IPS-NIHi7 (cell line): ENCODE measurements around the gene COG6.
A peak's percentile ranks its signal among the peaks of the same experiment; 100 is the strongest.

Experiments
- DNase-seq: peaks from one replicate; pipeline ENCODE4 v3.0.0; 2012; ENCODE audit warnings: mixed read lengths; ENCODE audit errors: extremely low spot score

Gene COG6

GRCh38 chr13:39655569-39656324 lies at the start of gene COG6:
TSS of gene COG6 (plus strand) at chr13:39655662. CDS start at chr13:39655727, 65 bp downstream.
- peak; percentile 94 for DNase-seq

GRCh38 chr13:39605677-39606320 lies 49.7 kb upstream of the COG6 start:
- DNase-seq, result no peak

- no peak for DNase-seq
Measured at GRCh38 chr13:39607876-39608275, 47.6 kb upstream of the COG6 start.

- peak; percentile 39 for DNase-seq
Measured at GRCh38 chr13:39612023-39612637, 43.3 kb upstream of the COG6 start.

GRCh38 chr13:39616087-39616694 lies 39.3 kb upstream of the COG6 start:
- peak; percentile 86 for DNase-seq

- DNase-seq, result no peak
Measured at GRCh38 chr13:39618561-39618960, 36.9 kb upstream of the COG6 start.

GRCh38 chr13:39623466-39623865 lies 32.0 kb upstream of the COG6 start:
- DNase-seq, result no peak

GRCh38 chr13:39631307-39631706 lies 24.2 kb upstream of the COG6 start:
- no peak for DNase-seq

- no peak for DNase-seq
Measured at GRCh38 chr13:39632994-39633393, 22.5 kb upstream of the COG6 start.

- no peak for DNase-seq
Measured at GRCh38 chr13:39635564-39635963, 19.9 kb upstream of the COG6 start.

- no peak for DNase-seq
Measured at GRCh38 chr13:39637890-39638289, 17.6 kb upstream of the COG6 start.

GRCh38 chr13:39641645-39642044 lies 13.8 kb upstream of the COG6 start:
- DNase-seq, result no peak

- DNase-seq, result no peak
Measured at GRCh38 chr13:39646122-39646521, 9.3 kb upstream of the COG6 start.

- no peak for DNase-seq
Measured at GRCh38 chr13:39655041-39655568, 357 bp upstream of the COG6 start.

- no peak for DNase-seq
Measured at GRCh38 chr13:39656325-39656677, 839 bp downstream of the COG6 start.

- no peak for DNase-seq
Measured at GRCh38 chr13:39663508-39663907, 8.0 kb downstream of the COG6 start.

- DNase-seq, result no peak
Measured at GRCh38 chr13:39663958-39664357, 8.5 kb downstream of the COG6 start.

- DNase-seq, result no peak
Measured at GRCh38 chr13:39665763-39666162, 10.3 kb downstream of the COG6 start.

GRCh38 chr13:39670445-39670844 lies 15.0 kb downstream of the COG6 start:
- DNase-seq, result no peak

GRCh38 chr13:39672378-39673132 lies 17.1 kb downstream of the COG6 start:
- no peak for DNase-seq

- DNase-seq, result no peak
Measured at GRCh38 chr13:39675904-39676303, 20.4 kb downstream of the COG6 start.
